SK-N-SH treated with all-trans-retinoic acid at 6 μM for 48 hours (cell line): ENCODE data around the gene DCX.

ENCODE experiments used
- ATAC-seq: fragments of 200-7000 bp; cut with Tn5 transposase; 3 replicates; pipeline ENCODE4 v1.9.1; 2020; ENCODE audit warnings: mild to moderate bottlenecking, moderate library complexity
- ARNTL ChIP-seq: fragments of 450-650 bp; formaldehyde crosslinking; IDR thresholded peaks from 2 replicates; pipeline ENCODE4 v1.5.0; 2020; ENCODE audit warnings: low read depth, mild to moderate bottlenecking, moderate library complexity, borderline replicate concordance
- BACH2 ChIP-seq: fragments of 250-450 bp; sonication (Bioruptor Pico); IDR thresholded peaks from 2 replicates; pipeline ENCODE4 v1.9.0; 2021; ENCODE audit warnings: mild to moderate bottlenecking, borderline replicate concordance
- CREB5 ChIP-seq: fragments of 250-450 bp; sonication (Bioruptor Pico); IDR thresholded peaks from 2 replicates; pipeline ENCODE4 v1.5.1; 2020; ENCODE audit warnings: low read depth, mild to moderate bottlenecking, moderate library complexity
- CSDC2 ChIP-seq: fragments of 250-450 bp; sonication (Bioruptor Pico); IDR thresholded peaks from 2 replicates; pipeline ENCODE4 v1.5.0; 2020; ENCODE audit warnings: mild to moderate bottlenecking, moderate library complexity
- CSRNP3 ChIP-seq: fragments of 250-450 bp; sonication (Bioruptor Pico); IDR thresholded peaks from 2 replicates; pipeline ENCODE4 v1.5.1; 2021; ENCODE audit warnings: mild to moderate bottlenecking, moderate library complexity
- ESRRG ChIP-seq: fragments of 250-450 bp; sonication (Bioruptor Pico); IDR thresholded peaks from 2 replicates; pipeline ENCODE4 v1.6.1; 2021; ENCODE audit warnings: mild to moderate bottlenecking
- GLIS3 ChIP-seq: fragments of 250-450 bp; sonication (Bioruptor Pico); IDR thresholded peaks from 2 replicates; pipeline ENCODE4 v1.5.0; 2020; ENCODE audit warnings: mild to moderate bottlenecking, moderate library complexity
- ISL1 ChIP-seq: fragments of 250-450 bp; sonication (Bioruptor Pico); IDR thresholded peaks from 2 replicates; pipeline ENCODE4 v2.1.2; 2022; ENCODE audit warnings: mild to moderate bottlenecking, moderate library complexity
- PATZ1 ChIP-seq: fragments of 250-450 bp; sonication (Bioruptor Pico); IDR thresholded peaks from 2 replicates; pipeline ENCODE4 v1.8.0; 2020; ENCODE audit warnings: mild to moderate bottlenecking, moderate library complexity, borderline replicate concordance
- POU6F1 ChIP-seq: fragments of 250-450 bp; sonication (Bioruptor Pico); IDR thresholded peaks from 2 replicates; pipeline ENCODE4 v1.8.0; 2021; ENCODE audit warnings: low read depth, mild to moderate bottlenecking, moderate library complexity, borderline replicate concordance
- PPARA ChIP-seq: fragments of 250-450 bp; sonication (Bioruptor Pico); IDR thresholded peaks from 2 replicates; pipeline ENCODE4 v1.5.0; 2020; ENCODE audit warnings: mild to moderate bottlenecking, borderline replicate concordance
- RARB ChIP-seq: fragments of 250-450 bp; sonication (Bioruptor Pico); IDR thresholded peaks from 2 replicates; pipeline ENCODE4 v1.8.0; 2021; ENCODE audit warnings: mild to moderate bottlenecking, moderate library complexity
- SNAI2 ChIP-seq: fragments of 250-450 bp; sonication (Bioruptor Pico); IDR thresholded peaks from 2 replicates; pipeline ENCODE4 v1.5.0; 2020; ENCODE audit warnings: mild to moderate bottlenecking, moderate library complexity
- TCF4 ChIP-seq: fragments of 250-450 bp; sonication (Bioruptor Pico); IDR thresholded peaks from 2 replicates; pipeline ENCODE4 v1.8.0; 2021; ENCODE audit warnings: mild to moderate bottlenecking, moderate library complexity, borderline replicate concordance
- TOX ChIP-seq: fragments of 250-450 bp; sonication (Bioruptor Pico); IDR thresholded peaks from 2 replicates; pipeline ENCODE4 v1.8.0; 2021; ENCODE audit warnings: mild to moderate bottlenecking, moderate library complexity, borderline replicate concordance
- TSHZ2 ChIP-seq: fragments of 250-450 bp; sonication (Bioruptor Pico); IDR thresholded peaks from 2 replicates; pipeline ENCODE4 v1.5.0; 2020; ENCODE audit warnings: mild to moderate bottlenecking, moderate library complexity
- ZC3H10 ChIP-seq: fragments of 250-450 bp; sonication (Bioruptor Pico); IDR thresholded peaks from 2 replicates; pipeline ENCODE4 v1.5.1; 2021; ENCODE audit warnings: mild to moderate bottlenecking, moderate library complexity
- ZFP3 ChIP-seq: fragments of 250-450 bp; sonication (Bioruptor Pico); IDR thresholded peaks from 2 replicates; pipeline ENCODE4 v1.5.0; 2020; ENCODE audit warnings: mild to moderate bottlenecking, moderate library complexity
- ZFP30 ChIP-seq: fragments of 450-650 bp; formaldehyde crosslinking; IDR thresholded peaks from 2 replicates; pipeline ENCODE4 v1.5.0; 2022; ENCODE audit warnings: mild to moderate bottlenecking, moderate library complexity
- ZNF565 ChIP-seq: fragments of 450-650 bp; formaldehyde crosslinking; conservative IDR thresholded peaks from 2 replicates; pipeline ENCODE4 v1.5.0; 2020; ENCODE audit warnings: low read depth, mild to moderate bottlenecking, moderate library complexity
- ZNF70 ChIP-seq: fragments of 450-650 bp; formaldehyde crosslinking; IDR thresholded peaks from 2 replicates; pipeline ENCODE4 v1.5.0; 2020; ENCODE audit warnings: mild to moderate bottlenecking, moderate library complexity
- ZNF8 ChIP-seq: fragments of 450-650 bp; formaldehyde crosslinking; IDR thresholded peaks from 2 replicates; pipeline ENCODE4 v1.5.0; 2020; ENCODE audit warnings: mild to moderate bottlenecking, moderate library complexity

Gene DCX

GRCh38 chrX:111355523-111356115 is 56.4 kb downstream of the DCX start:
- TF ChIP-seq ARNTL (CRISPR knock-in tag), result no peak
- no peak for TF ChIP-seq BACH2
- no peak for TF ChIP-seq ZC3H10 (CRISPR knock-in tag)
- no peak for TF ChIP-seq SNAI2 (CRISPR knock-in tag)
- TF ChIP-seq TSHZ2, result no peak
- TF ChIP-seq ZFP30 (CRISPR knock-in tag), result no peak
- no peak for TF ChIP-seq ZNF70 (CRISPR knock-in tag)
- TF ChIP-seq, all 23 proteins: peak for 0
- no peak for ATAC-seq

- TF ChIP-seq POU6F1 (no peak), GLIS3 (CRISPR knock-in tag) (no peak), TSHZ2 (no peak), ZFP3 (CRISPR knock-in tag) (no peak), RARB (CRISPR knock-in tag) (no peak), TCF4 (CRISPR knock-in tag) (no peak), TOX (CRISPR knock-in tag) (no peak), CSDC2 (CRISPR knock-in tag) (no peak), ISL1 (CRISPR knock-in tag) (no peak), CREB5 (CRISPR knock-in tag) (no peak), SNAI2 (CRISPR knock-in tag) (no peak), ESRRG (CRISPR knock-in tag) (no peak), ZFP30 (CRISPR knock-in tag) (no peak), BACH2 (no peak)
- TF ChIP-seq, all 23 proteins: peak for 0
- no peak for ATAC-seq
These were observed 57.5 kb downstream of the DCX start for GRCh38 chrX:111354496-111354895.

GRCh38 chrX:111353793-111354192 is 58.2 kb downstream of the DCX start:
- no peak for ATAC-seq
- TF ChIP-seq GLIS3 (CRISPR knock-in tag) (no peak), RARB (CRISPR knock-in tag) (no peak), ZNF565 (CRISPR knock-in tag) (no peak), TCF4 (CRISPR knock-in tag) (no peak), ZC3H10 (CRISPR knock-in tag) (no peak), PPARA (CRISPR knock-in tag) (no peak), PATZ1 (CRISPR knock-in tag) (no peak), CSRNP3 (no peak), ZFP30 (CRISPR knock-in tag) (no peak), BACH2 (no peak), CREB5 (CRISPR knock-in tag) (no peak), POU6F1 (no peak), CSDC2 (CRISPR knock-in tag) (no peak), ZNF8 (CRISPR knock-in tag) (no peak), ZFP3 (CRISPR knock-in tag) (no peak)
